NCI-H2171 treated with DMSO at 0.1 percent for 48 hours (cell line): ENCODE results near the gene NUDT3.
A peak's percentile ranks its signal among the peaks of the same experiment; 100 is the strongest.
"Not testable (repeated sequence)": the region's sequence is repeated elsewhere in the genome, so short reads cannot be mapped to it uniquely, and the experiment has no call there.

Experiments
- DNase-seq: peaks from one replicate; lab custom pipeline; 2025; lab: John Stamatoyannopoulos, UW

The NUDT3 gene

GRCh38 chr6:34343806-34344205 lies 48.7 kb downstream of the NUDT3 start:
- no peak for DNase-seq

GRCh38 chr6:34342247-34342646 lies 50.2 kb downstream of the NUDT3 start:
- DNase-seq, result no peak

- DNase-seq, result peak; percentile 74
Observed at GRCh38 chr6:34341481-34341971, 50.9 kb downstream of the NUDT3 start.

GRCh38 chr6:34340906-34341480 lies 51.5 kb downstream of the NUDT3 start:
- DNase-seq, result no peak

GRCh38 chr6:34340394-34340793 lies 52.1 kb downstream of the NUDT3 start:
- DNase-seq, result no peak

- DNase-seq, result no peak
Observed at GRCh38 chr6:34339971-34340370, 52.5 kb downstream of the NUDT3 start.

GRCh38 chr6:34339432-34339831 lies 53.0 kb downstream of the NUDT3 start:
- no peak for DNase-seq

GRCh38 chr6:34338811-34339210 lies 53.7 kb downstream of the NUDT3 start:
- DNase-seq, result peak; percentile 28

GRCh38 chr6:34338377-34338776 lies 54.1 kb downstream of the NUDT3 start:
- no peak for DNase-seq

GRCh38 chr6:34334796-34335416 lies 57.6 kb downstream of the NUDT3 start:
- no peak for DNase-seq

GRCh38 chr6:34333858-34334257 lies 58.6 kb downstream of the NUDT3 start:
- no peak for DNase-seq

GRCh38 chr6:34332251-34333198 lies 59.9 kb downstream of the NUDT3 start:
- DNase-seq, result no peak

- DNase-seq, result peak; percentile 77
Observed at GRCh38 chr6:34331371-34332050, 61.0 kb downstream of the NUDT3 start.

- not testable (repeated sequence) for DNase-seq
Observed at GRCh38 chr6:34329814-34330213, 62.7 kb downstream of the NUDT3 start.

- DNase-seq, result no peak
Observed at GRCh38 chr6:34328969-34329368, 63.5 kb downstream of the NUDT3 start.

- DNase-seq, result not testable (repeated sequence)
Observed at GRCh38 chr6:34327313-34328205, 64.9 kb downstream of the NUDT3 start.

- DNase-seq, result peak; percentile 28
Observed at GRCh38 chr6:34325633-34326032, 66.8 kb downstream of the NUDT3 start.

- DNase-seq, result peak; percentile 86
Observed at GRCh38 chr6:34324738-34325444, 67.6 kb downstream of the NUDT3 start.

GRCh38 chr6:34324221-34324620 lies 68.2 kb downstream of the NUDT3 start:
- not testable (repeated sequence) for DNase-seq

- DNase-seq, result no peak
Observed at GRCh38 chr6:34323300-34323699, 69.2 kb downstream of the NUDT3 start.
